SU-DHL-6 (cell line): ENCODE measurements around the gene C1orf21.

Experiments
- H2AFZ ChIP-seq: fragments of 200-600 bp; sonication (generic); 2 replicates; pipeline ENCODE4 v1.6.1; 2014; ENCODE audit warnings: low read depth, mild to moderate bottlenecking, moderate library complexity, mixed read lengths, antibody characterized with exemption, low read length; ENCODE audit not compliant: severe bottlenecking
- H3F3A ChIP-seq: fragments of 200-600 bp; shearing (Covaris generic); 2 replicates; pipeline ENCODE4 v1.6.0; 2016; ENCODE audit warnings: antibody characterized with exemption, mild to moderate bottlenecking; ENCODE audit not compliant: insufficient read depth
- H3K27ac ChIP-seq: fragments of 200-600 bp; sonication (generic); 2 replicates; pipeline ENCODE4 v1.5.1; 2016; ENCODE audit warnings: low read depth, mild to moderate bottlenecking, low read length, moderate library complexity, mixed read lengths
- H3K27me3 ChIP-seq: fragments of 200-600 bp; sonication (generic), shearing (Covaris generic); 2 replicates; pipeline ENCODE4 v1.6.0; 2014; ENCODE audit warnings: mild to moderate bottlenecking, low read length
- H3K36me3 ChIP-seq: fragments of 200-600 bp; sonication (generic); 2 replicates; pipeline ENCODE4 v1.6.1; 2014; ENCODE audit warnings: mild to moderate bottlenecking, low read length, mixed read lengths
- H3K4me2 ChIP-seq: fragments of 300-600, 200-600 bp; shearing (Covaris generic), sonication (generic); 2 replicates; pipeline ENCODE4 v1.6.0; 2014; ENCODE audit warnings: low read length, low read depth, mild to moderate bottlenecking; ENCODE audit not compliant: poor library complexity, severe bottlenecking
- H3K4me3 ChIP-seq: fragments of 200-600 bp; sonication (generic); 2 replicates; pipeline ENCODE4 v1.5.1; 2014; ENCODE audit warnings: antibody characterized with exemption, low read length, mild to moderate bottlenecking, mixed read lengths; ENCODE audit not compliant: insufficient read depth, poor library complexity, severe bottlenecking
- H3K79me2 ChIP-seq: fragments of 200-600 bp; sonication (generic); 2 replicates; pipeline ENCODE4 v1.6.1; 2014; ENCODE audit warnings: mild to moderate bottlenecking, low read length, moderate library complexity; ENCODE audit not compliant: insufficient read depth
- H3K9ac ChIP-seq: fragments of 200-600 bp; sonication (generic); 2 replicates; pipeline ENCODE4 v1.7.0; 2014; ENCODE audit warnings: mild to moderate bottlenecking, low read length
- H3K9me2 ChIP-seq: fragments of 200-600 bp; sonication (generic); replicated peaks from 2 replicates; pipeline ENCODE4 v1.6.1; 2014; ENCODE audit warnings: low read length; ENCODE audit not compliant: insufficient read depth
- H3K9me3 ChIP-seq: fragments of 200-600 bp; sonication (generic); 2 replicates; pipeline ENCODE4 v1.6.1; 2014; ENCODE audit warnings: low read length, mixed read lengths; ENCODE audit not compliant: insufficient read depth
- H4K20me1 ChIP-seq: fragments of 200-600 bp; sonication (generic); 2 replicates; pipeline ENCODE4 v1.6.1; 2014; ENCODE audit warnings: low read depth, mild to moderate bottlenecking, antibody characterized with exemption, low read length, moderate library complexity, mixed read lengths
- EZH2phosphoT487 ChIP-seq: fragments of 200-600 bp; sonication (generic), shearing (Covaris generic); conservative IDR thresholded peaks from 2 replicates; pipeline ENCODE4 v1.6.1; 2018; ENCODE audit warnings: mild to moderate bottlenecking, antibody characterized with exemption, low read length, moderate library complexity, mixed read lengths
- TF ChIP-seq, protein P1 (sequence below): fragments of 200-600 bp; sonication (generic); IDR thresholded peaks from one replicate; pipeline ENCODE4 v1.5.1; 2017; ENCODE audit warnings: antibody characterized with exemption, mild to moderate bottlenecking, low read length, moderate library complexity; ENCODE audit not compliant: insufficient read depth, poor library complexity, severe bottlenecking

The C1orf21 gene

DNA sequence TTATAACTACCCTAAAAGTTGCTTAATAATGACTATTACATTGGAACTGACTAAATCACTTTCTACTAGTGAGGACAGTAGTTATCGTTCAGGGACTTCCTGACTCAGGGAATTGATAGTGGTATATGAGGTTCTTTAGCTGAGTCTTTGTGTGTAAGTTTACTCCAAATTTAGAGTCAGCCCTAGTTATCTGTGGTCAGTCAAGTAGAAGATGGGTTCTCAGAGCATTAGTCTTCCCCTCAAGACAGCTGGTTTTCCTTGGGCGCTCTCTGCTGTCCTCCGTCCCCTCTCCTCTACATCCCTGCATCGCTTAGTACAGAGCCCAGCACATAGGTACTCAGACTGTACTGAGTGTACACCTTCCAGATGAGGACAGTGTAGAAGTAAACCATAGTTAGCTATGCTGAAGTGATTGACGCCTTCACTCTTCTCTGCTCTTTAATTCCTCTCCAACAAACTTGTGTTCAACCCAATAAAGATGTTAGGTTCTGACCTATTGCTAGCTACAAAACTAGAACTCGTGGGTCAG is 116.5 kb downstream of the C1orf21 start:
- no peaks in the 10 kb centered on the region for H3K36me3 ChIP-seq
- no peak overlapping the region for H3K9ac ChIP-seq
- H3K9me3 ChIP-seq: no peaks in the 10 kb centered on the region
- H3K27ac ChIP-seq: no peak overlapping the region
- H2AFZ ChIP-seq: no peak overlapping the region
- no peak for TF ChIP-seq EZH2phosphoT487
- TF ChIP-seq, protein P1, sequence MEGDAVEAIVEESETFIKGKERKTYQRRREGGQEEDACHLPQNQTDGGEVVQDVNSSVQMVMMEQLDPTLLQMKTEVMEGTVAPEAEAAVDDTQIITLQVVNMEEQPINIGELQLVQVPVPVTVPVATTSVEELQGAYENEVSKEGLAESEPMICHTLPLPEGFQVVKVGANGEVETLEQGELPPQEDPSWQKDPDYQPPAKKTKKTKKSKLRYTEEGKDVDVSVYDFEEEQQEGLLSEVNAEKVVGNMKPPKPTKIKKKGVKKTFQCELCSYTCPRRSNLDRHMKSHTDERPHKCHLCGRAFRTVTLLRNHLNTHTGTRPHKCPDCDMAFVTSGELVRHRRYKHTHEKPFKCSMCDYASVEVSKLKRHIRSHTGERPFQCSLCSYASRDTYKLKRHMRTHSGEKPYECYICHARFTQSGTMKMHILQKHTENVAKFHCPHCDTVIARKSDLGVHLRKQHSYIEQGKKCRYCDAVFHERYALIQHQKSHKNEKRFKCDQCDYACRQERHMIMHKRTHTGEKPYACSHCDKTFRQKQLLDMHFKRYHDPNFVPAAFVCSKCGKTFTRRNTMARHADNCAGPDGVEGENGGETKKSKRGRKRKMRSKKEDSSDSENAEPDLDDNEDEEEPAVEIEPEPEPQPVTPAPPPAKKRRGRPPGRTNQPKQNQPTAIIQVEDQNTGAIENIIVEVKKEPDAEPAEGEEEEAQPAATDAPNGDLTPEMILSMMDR: no peak
- H4K20me1 ChIP-seq: no peaks in the 10 kb centered on the region
- no peaks in the 10 kb centered on the region for H3F3A ChIP-seq
- no peaks in the 10 kb centered on the region for H3K79me2 ChIP-seq
- no peaks in the 10 kb centered on the region for H3K9me2 ChIP-seq
- H3K27me3 ChIP-seq: no peaks in the 10 kb centered on the region
- no peak overlapping the region for H3K4me3 ChIP-seq
- H3K4me2 ChIP-seq: no peak overlapping the region

DNA sequence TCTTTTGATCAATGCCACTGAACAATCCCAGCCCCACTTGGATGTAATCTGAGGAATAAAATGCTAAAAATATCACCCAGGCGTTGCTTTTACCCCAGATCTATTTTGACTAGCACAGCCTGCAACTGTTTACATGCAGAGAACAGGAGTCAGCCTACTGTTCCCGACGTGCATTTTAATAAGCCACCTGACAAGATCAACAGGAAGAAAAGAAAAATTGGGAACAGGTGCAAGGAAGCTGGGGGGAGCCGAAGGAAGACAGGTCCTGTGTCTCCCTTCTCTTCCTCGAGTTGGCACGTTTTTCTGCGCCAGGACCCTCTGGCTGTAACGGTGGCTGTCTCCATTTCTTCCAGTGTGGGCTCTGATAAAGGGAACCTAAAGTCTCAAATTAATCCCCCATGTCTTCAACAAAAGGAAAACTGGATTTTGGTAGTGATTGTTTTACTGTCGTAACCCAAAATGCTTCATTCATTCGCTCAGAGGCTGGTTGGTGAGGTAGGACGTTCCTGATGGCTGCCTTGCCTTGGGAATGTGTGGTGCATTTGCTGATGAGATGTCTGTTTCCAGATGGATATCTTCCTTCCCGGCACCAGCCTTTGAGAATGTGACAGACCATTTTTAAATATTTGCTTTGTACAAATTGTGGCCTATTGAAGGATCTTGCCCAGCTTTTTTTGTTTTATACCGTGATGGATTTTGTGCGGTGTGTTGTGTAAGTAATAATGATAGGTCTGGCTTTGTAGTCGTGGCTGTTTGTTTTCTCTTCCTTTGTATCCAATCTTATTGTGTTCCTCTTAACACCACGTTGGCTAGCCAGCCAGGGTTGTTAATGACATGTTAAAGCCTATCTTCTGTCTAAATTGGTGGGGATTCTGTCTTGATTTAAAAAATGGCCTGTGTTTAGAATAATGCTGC is 117.5 kb downstream of the C1orf21 start:
- Histone ChIP-seq H2AFZ (no peak overlapping the region), H3K27ac (no peak overlapping the region), H3K4me2 (no peak overlapping the region), H3K9me3 (no peaks in the 10 kb centered on the region), H3K4me3 (no peak overlapping the region), H3K79me2 (no peaks in the 10 kb centered on the region), H3F3A (no peaks in the 10 kb centered on the region), H3K9ac (no peak overlapping the region), H3K27me3 (no peaks in the 10 kb centered on the region), H3K36me3 (no peaks in the 10 kb centered on the region), H4K20me1 (no peaks in the 10 kb centered on the region), H3K9me2 (no peaks in the 10 kb centered on the region)
- TF ChIP-seq, protein P1: no peak
- no peak for TF ChIP-seq EZH2phosphoT487

GRCh38 chr1:184504955-184505338 is 118.1 kb downstream of the C1orf21 start:
- Histone ChIP-seq H3K79me2 (no peaks in the 10 kb centered on the region), H3K27ac (no peak overlapping the region), H3K9ac (no peak overlapping the region), H3K4me3 (no peak overlapping the region), H3K4me2 (no peak overlapping the region), H3K36me3 (no peaks in the 10 kb centered on the region), H3K9me2 (no peaks in the 10 kb centered on the region), H4K20me1 (no peaks in the 10 kb centered on the region), H2AFZ (no peak overlapping the region), H3K9me3 (no peaks in the 10 kb centered on the region), H3F3A (no peaks in the 10 kb centered on the region), H3K27me3 (no peaks in the 10 kb centered on the region)
- TF ChIP-seq, protein P1: no peak
- TF ChIP-seq EZH2phosphoT487: no peak
